Myometrial cell (primary cell): Measurements from ENCODE around the gene OPRD1. TPM values are rescaled to one million over a fixed set of nuclear protein-coding genes. Genes with fewer than 3 reads are reported as not detected.

Experiments used
- total RNA-seq: library from RNA; depleted of rRNA; stranded (reverse); fragments of >200 nt; gene quantifications from 2 replicates; pipeline ENCODE4 v1.2.3, GENCODE V29; 2015

OPRD1 gene
- total RNA-seq: not detected in 2 replicates

GRCh38 chr1:28811766-28812668 lies at the start of gene OPRD1:
Gene OPRD1 (plus strand): TSS chr1:28812170. CDS start chr1:28812384, 214 bp downstream.

GRCh38 chr1:28914228-28915030 lies 102.5 kb downstream of the OPRD1 start, which contains the start of gene EPB41:
Gene EPB41 (plus strand): TSS chr1:28914569. CDS start chr1:28987438, 72,869 bp downstream.

Other genes starting within 250 kb of the OPRD1 start
- 3.4 and 13.5 TPM in 2 replicates for gene RAB42, start 219.9 kb upstream of the OPRD1 start, total RNA-seq
- 29.4 and 34.3 TPM in 2 replicates for gene TAF12, start 169.1 kb upstream of the OPRD1 start, total RNA-seq
- not detected in 2 replicates for gene RNU11, start 163.6 kb upstream of the OPRD1 start, total RNA-seq
- gene GMEB1, start 143.4 kb upstream of the OPRD1 start, total RNA-seq: 6.4 and 8.1 TPM in 2 replicates
- 39.2 and 40.4 TPM in 2 replicates for gene YTHDF2, start 75.2 kb upstream of the OPRD1 start, total RNA-seq
- 1.4 and 6.2 TPM in 2 replicates for gene EPB41, start 102.4 kb downstream of the OPRD1 start, total RNA-seq